IPS-18a (cell line): ENCODE data around the gene ACTRT2.
A peak's percentile ranks its signal among the peaks of the same experiment; 100 is the strongest.

Experiments
- H3K27ac ChIP-seq: one replicate; pipeline ENCODE4 v1.5.1; 2013; ENCODE audit warnings: low read length
- H3K27me3 ChIP-seq: one replicate; pipeline ENCODE4 v1.6.1; 2013; ENCODE audit warnings: mild to moderate bottlenecking, low read length; ENCODE audit not compliant: control insufficient read depth, insufficient read depth
- H3K36me3 ChIP-seq: one replicate; pipeline ENCODE4 v1.6.1; 2013; ENCODE audit warnings: low read depth, low read length; ENCODE audit not compliant: control insufficient read depth
- H3K4me1 ChIP-seq: one replicate; pipeline ENCODE4 v1.6.1; 2013; ENCODE audit warnings: low read depth, low read length; ENCODE audit not compliant: control insufficient read depth
- H3K4me3 ChIP-seq: one replicate; pipeline ENCODE4 v1.5.1; 2013; ENCODE audit warnings: low read length
- H3K9ac ChIP-seq: one replicate; pipeline ENCODE4 v1.6.1; 2013; ENCODE audit warnings: mild to moderate bottlenecking, low read length, moderate library complexity
- H3K9me3 ChIP-seq: one replicate; pipeline ENCODE4 v1.6.1; 2013; ENCODE audit warnings: low read depth, low read length; ENCODE audit not compliant: control insufficient read depth

The ACTRT2 gene

DNA sequence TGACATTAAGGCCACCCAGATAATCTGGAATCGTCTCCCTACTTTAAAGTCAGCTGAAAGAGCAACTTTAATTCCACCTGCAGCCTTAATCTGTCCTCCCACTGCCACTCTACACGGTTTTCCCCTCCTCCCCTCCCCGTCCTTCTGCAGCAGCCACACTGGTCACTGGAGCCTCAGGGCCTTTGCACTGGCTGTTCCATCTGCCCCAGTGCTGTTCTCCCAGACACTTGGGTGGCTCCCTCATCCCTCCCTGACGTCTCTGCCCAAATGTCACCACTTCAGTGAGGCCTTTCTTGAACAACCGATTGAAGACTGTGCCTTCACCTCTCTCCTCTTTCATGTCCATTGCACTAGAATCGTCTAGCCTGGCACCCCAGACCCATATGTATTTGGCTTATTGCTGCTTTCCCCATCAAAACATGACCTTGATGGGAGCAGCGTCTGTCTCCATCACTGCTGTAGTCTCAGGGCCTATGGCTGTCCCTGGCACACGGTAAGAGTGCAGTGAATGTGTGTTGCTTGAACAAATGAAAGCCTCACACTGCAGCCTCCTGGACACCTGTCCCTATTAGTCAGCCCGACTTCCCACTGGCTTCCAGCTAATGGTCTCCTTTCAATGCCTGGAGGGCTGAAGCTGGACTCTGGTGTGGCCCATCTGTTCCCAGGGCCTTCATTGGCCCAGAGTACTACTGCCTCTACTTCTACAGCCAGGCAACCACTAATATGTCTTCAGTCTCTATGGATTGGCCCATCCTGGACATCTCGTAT is 37.2 kb downstream of the ACTRT2 start:
- Histone ChIP-seq H3K9ac (no peak overlapping the region), H3K27ac (no peak overlapping the region), H3K9me3 (no peaks in the 10 kb centered on the region), H3K4me3 (no peak overlapping the region), H3K27me3 (peaks cover 51% of the 10 kb centered on the region), H3K36me3 (no peaks in the 10 kb centered on the region), H3K4me1 (peaks cover 7% of the 10 kb centered on the region)

DNA sequence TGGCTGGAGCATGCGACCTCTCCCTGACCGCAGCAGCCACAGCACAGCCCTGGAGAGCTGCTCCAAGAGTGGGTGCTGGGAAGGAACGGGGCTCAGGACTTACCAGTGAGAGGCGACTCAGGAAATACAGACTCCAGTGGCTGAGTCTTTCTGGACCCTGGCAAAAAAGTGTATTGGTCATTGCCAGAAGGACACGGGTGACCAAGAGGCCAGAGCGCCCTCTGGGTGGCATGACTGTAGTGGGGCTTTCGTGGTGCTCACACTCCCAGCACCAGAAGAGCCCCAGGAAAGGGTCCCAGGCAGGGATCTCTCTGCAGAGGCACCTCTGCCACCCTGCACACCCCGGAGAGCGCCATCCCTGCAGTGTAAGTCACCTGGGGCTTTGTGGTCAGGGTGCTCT is 38.9 kb downstream of the ACTRT2 start:
- H3K4me1 ChIP-seq = peaks cover 12% of the 10 kb centered on the region

GRCh38 chr1:3060601-3061551 is 39.6 kb downstream of the ACTRT2 start:
- no peaks in the 10 kb centered on the region for H3K36me3 ChIP-seq
- H3K9me3 ChIP-seq = no peaks in the 10 kb centered on the region
- H3K27ac ChIP-seq = no peak overlapping the region
- H3K27me3 ChIP-seq = peaks cover 66% of the 10 kb centered on the region
- H3K4me1 ChIP-seq = peaks cover 12% of the 10 kb centered on the region
- H3K9ac ChIP-seq = no peak overlapping the region
- H3K4me3 ChIP-seq = no peak overlapping the region

More for the DNA sequence above, 38.9 kb downstream of the ACTRT2 start:
- Histone ChIP-seq H3K27ac (no peak overlapping the region), H3K27me3 (peaks cover 59% of the 10 kb centered on the region), H3K36me3 (no peaks in the 10 kb centered on the region), H3K9me3 (no peaks in the 10 kb centered on the region), H3K4me3 (no peak overlapping the region), H3K9ac (no peak overlapping the region)

DNA sequence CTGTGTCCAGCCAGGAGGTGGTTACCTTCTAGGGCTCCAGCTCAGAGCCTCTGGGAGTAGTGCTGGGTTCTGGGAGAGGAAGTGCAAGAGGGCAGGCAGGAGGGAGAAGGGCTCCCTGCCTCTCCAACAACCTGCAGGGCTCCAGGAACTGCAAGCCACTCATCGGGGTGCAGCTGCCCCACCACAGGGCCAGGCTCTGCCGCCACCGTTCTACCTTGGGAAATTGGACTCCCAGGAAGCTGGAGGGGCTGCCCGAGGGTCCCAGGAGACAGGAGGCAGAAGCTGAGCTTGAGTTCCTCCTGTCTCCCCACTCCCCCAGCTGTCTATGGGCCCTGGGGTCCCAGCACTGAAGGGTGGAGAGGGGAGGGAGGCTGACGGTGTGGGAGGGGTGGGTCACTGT is 40.3 kb downstream of the ACTRT2 start:
- Histone ChIP-seq H3K27me3 (peaks cover 73% of the 10 kb centered on the region), H3K4me3 (no peak overlapping the region), H3K4me1 (peaks cover 12% of the 10 kb centered on the region), H3K9me3 (no peaks in the 10 kb centered on the region), H3K27ac (no peak overlapping the region), H3K36me3 (no peaks in the 10 kb centered on the region), H3K9ac (no peak overlapping the region)

- H3K9ac ChIP-seq = no peak overlapping the region
- H3K4me3 ChIP-seq = peak overlapping the region; percentile 50
- H3K27me3 ChIP-seq = peaks cover 78% of the 10 kb centered on the region
These were observed 40.8 kb downstream of the ACTRT2 start for GRCh38 chr1:3061981-3062615.

DNA sequence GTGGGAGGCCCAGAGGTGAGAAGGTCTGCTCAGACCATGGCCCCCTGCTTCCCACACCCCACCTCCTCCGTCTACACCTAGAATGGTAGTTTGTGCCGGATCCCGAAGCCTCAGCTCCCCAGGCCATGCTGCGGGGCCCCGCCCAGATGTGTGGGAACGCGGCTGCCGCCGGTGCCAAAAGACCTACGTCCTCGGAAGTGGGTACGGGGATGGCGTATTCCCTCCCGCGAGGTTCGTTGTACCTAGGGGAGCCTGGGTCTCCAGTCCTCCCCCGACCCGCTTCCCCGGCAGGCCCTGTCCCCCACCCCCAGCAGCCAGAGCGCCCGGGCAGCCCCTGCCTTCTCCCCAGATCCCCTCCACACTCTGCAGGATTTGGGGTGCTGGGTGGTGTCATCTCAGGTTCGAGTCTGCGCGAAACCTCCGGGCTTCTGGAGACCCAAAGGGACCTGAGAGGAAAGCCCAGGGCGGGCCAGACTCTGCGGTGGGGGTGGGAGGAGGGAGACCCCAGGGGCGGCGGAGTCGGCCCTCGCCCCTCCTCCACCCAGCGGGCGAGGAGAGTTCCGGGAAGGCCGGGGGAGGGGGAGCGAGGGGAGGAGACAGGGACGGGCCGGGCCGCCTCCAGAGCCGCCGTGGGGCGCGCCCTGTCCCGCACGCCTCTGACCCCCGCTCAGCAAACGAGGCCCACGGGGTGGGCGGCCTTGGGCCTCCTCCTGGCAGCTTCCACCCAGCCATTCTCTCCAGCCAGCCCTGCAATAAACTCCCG is 41.5 kb downstream of the ACTRT2 start:
- no peaks in the 10 kb centered on the region for H3K36me3 ChIP-seq
- H3K27ac ChIP-seq = no peak overlapping the region
- H3K4me1 ChIP-seq = peaks cover 12% of the 10 kb centered on the region
- peak overlapping the region; percentile 50 for H3K4me3 ChIP-seq
- peaks cover 85% of the 10 kb centered on the region for H3K27me3 ChIP-seq
- no peak overlapping the region for H3K9ac ChIP-seq
- H3K9me3 ChIP-seq = no peaks in the 10 kb centered on the region

More at GRCh38 chr1:3061981-3062615, 40.8 kb downstream of the ACTRT2 start:
- H3K27ac ChIP-seq = no peak overlapping the region
- H3K9me3 ChIP-seq = no peaks in the 10 kb centered on the region
- no peaks in the 10 kb centered on the region for H3K36me3 ChIP-seq
- peaks cover 12% of the 10 kb centered on the region for H3K4me1 ChIP-seq

DNA sequence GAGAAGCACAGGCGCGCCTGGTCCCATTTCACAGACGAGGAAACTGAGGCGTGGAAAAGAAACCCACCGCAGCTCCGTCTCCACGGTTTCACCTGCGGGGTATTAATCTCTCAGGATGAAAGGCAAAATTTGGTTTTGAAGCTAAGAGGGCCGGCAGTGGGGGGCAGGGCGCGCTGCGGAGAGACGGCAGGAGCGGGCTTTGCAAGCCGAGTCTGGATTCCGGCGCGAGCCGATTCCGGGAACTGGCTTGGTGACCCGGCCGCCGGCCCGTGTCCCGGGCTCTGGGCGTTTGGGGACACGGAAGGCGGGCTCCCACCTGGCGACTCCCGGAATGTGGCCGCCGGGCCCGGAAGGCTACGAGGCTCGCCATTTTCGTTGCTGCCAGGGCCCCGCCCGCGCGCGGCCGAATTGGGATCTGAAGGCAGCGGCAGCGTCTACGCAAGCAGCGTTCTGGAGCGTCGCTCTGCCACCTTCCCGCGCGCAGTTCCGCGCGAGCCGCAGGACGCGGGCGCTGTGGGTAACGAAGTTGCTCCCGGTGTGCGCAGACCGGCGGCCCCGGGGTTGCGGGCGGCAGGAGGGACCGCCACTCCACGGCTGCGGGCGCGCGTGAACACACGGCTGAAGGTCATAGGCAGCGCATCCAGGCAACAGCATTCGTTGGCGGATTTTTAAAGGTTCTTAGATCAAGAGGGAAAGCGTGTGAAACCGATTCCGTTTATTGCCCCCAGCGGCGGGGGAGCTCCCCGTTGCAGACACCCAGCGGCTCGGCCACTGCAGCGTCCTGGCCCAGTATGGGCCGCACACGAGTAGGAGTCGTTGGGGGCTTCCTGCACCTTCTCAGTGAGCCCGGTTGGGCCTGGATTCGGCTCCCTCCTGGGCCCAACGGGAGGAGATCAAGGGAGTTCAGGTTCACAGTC is 42.4 kb downstream of the ACTRT2 start:
- peak overlapping the region; percentile 42 for H3K4me3 ChIP-seq

DNA sequence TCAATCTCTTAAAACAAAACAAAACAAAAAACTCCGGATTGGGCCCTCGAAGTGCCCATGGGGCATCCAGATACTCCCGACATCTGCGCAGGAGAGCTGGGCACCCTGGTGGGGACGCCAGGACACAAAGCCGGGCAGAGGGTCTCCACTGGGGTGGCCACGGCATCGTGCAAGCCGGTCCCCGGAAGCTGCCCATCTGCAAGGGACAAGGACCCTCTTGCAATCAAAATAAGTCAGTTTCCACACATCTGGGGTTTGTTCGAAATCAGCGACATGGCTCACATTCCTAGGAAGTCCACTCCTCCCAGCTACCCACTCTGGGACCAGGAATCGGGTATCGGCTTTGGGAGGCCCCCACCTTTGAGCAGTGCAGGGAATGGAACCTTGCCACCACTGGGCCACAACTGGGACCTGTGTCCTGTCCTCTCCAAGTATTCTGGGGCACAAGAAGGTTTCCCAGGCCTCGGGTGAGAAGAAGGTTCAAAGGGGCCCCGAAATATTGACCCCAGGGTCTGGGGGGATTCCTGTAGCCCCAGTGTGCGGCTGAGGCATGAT is 43.1 kb downstream of the ACTRT2 start:
- no peak overlapping the region for H3K27ac ChIP-seq
- H3K27me3 ChIP-seq = peaks cover 95% of the 10 kb centered on the region
- no peaks in the 10 kb centered on the region for H3K36me3 ChIP-seq
- peak overlapping the region; percentile 42 for H3K4me3 ChIP-seq
- H3K4me1 ChIP-seq = peaks cover 12% of the 10 kb centered on the region
- no peaks in the 10 kb centered on the region for H3K9me3 ChIP-seq
- no peak overlapping the region for H3K9ac ChIP-seq

More for the DNA sequence above, 42.4 kb downstream of the ACTRT2 start:
- no peaks in the 10 kb centered on the region for H3K9me3 ChIP-seq
- no peak overlapping the region for H3K9ac ChIP-seq
- H3K27ac ChIP-seq = no peak overlapping the region
- no peaks in the 10 kb centered on the region for H3K36me3 ChIP-seq
- H3K4me1 ChIP-seq = peaks cover 12% of the 10 kb centered on the region
- H3K27me3 ChIP-seq = peaks cover 94% of the 10 kb centered on the region

GRCh38 chr1:3064901-3065300 is 43.6 kb downstream of the ACTRT2 start:
- H3K9me3 ChIP-seq = no peaks in the 10 kb centered on the region
- H3K36me3 ChIP-seq = no peaks in the 10 kb centered on the region
- no peak overlapping the region for H3K27ac ChIP-seq
- H3K4me3 ChIP-seq = no peak overlapping the region
- peaks cover 12% of the 10 kb centered on the region for H3K4me1 ChIP-seq
- peaks cover 97% of the 10 kb centered on the region for H3K27me3 ChIP-seq
- no peak overlapping the region for H3K9ac ChIP-seq

DNA sequence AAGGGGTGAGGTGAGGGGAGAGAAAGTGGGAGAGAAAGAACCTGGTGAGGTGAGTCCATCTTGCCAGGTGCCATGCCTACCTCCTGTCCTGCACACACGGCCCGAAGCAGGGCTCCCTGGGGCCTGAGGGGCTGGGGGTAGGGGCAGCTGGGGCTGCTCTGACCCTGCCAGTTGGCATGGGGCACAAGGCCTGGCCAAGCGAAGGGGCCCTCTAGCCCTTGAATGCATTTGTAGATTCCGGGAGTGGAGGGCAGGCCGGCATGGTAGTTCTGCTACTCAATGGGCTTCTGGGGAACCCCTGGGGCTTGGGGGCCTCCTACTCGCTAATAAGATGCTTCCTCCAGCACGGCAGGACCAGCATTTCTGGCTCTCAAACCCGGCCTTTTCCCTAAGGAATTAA is 44.1 kb downstream of the ACTRT2 start:
- Histone ChIP-seq H3K27me3 (peaks cover 94% of the 10 kb centered on the region), H3K9ac (no peak overlapping the region), H3K36me3 (no peaks in the 10 kb centered on the region), H3K9me3 (no peaks in the 10 kb centered on the region), H3K4me1 (peaks cover 12% of the 10 kb centered on the region), H3K27ac (no peak overlapping the region), H3K4me3 (no peak overlapping the region)
